Measurements from ENCODE around the gene REELD1. TPM values are rescaled to one million over a fixed set of nuclear protein-coding genes. Genes with fewer than 3 reads are reported as not detected.

REELD1 gene
- total RNA-seq, 1 experiment from 2014 or later, result not detected

GRCh38 chr4:146247356-146247755 lies 33.0 kb downstream of the REELD1 start:
- H2BK12ac ChIP-seq (ENCODE audit: insufficient read length, low read depth, low read length), result no peak overlapping the region
- no peaks in the 10 kb centered on the region for H3K79me2 ChIP-seq (ENCODE audit: insufficient read depth, low read length)
- no peak overlapping the region for H3K4me2 ChIP-seq (ENCODE audit: insufficient read depth, insufficient read length, low read length)
- no peak overlapping the region for H2AFZ ChIP-seq (ENCODE audit: low read length)
- H2AK5ac ChIP-seq (ENCODE audit: insufficient read length, low read length), result no peak overlapping the region
- no peak overlapping the region for H2BK20ac ChIP-seq (ENCODE audit: low read depth, low read length, poor library complexity, severe bottlenecking)
- peaks cover 6% of the 10 kb centered on the region for H3K27me3 Mint-ChIP-seq (ENCODE audit: low read depth)
- H3K27me3 ChIP-seq (ENCODE audit: insufficient read depth, low read length), result no peaks in the 10 kb centered on the region
- no peaks in the 10 kb centered on the region for H3K36me3 Mint-ChIP-seq (ENCODE audit: insufficient read depth in 1 of 3, low read depth in 3 of 3)
- H4K91ac ChIP-seq (ENCODE audit: insufficient read length, low read depth, low read length), result no peak overlapping the region
- no peak overlapping the region for H3K18ac ChIP-seq (ENCODE audit: insufficient read length, low read depth, low read length)
- H2BK5ac ChIP-seq (ENCODE audit: insufficient read length, low read length), result no peak overlapping the region
- no peaks in the 10 kb centered on the region; a peak in 1 of 5 replicates for H3K9me3 Mint-ChIP-seq
- no CpG with 5 or more reads among the region's 2 CpGs for WGBS (ENCODE audit: extremely low coverage, insufficient read length, low lambda C conversion rate)
- H3K27ac Mint-ChIP-seq, result no peak overlapping the region
- no peak overlapping the region for H3K4ac ChIP-seq (ENCODE audit: low read depth, low read length)
- H4K5ac ChIP-seq (ENCODE audit: insufficient read length, low read depth, low read length), result no peak overlapping the region
- H3K4me1 Mint-ChIP-seq, result 0 out of 4 replicates have a peak, but pooled peaks cover 0 to 2% of the 10 kb centered on the region in 2 experiments
- no peak overlapping the region for H4K8ac ChIP-seq (replicated peaks; ENCODE audit: insufficient read length, low read depth, low read length)
- H2BK15ac ChIP-seq (ENCODE audit: low read depth, low read length), result no peak overlapping the region
- H3K23me2 ChIP-seq (ENCODE audit: insufficient read length, low read depth, low read length, poor library complexity, severe bottlenecking), result no peaks in the 10 kb centered on the region
- no peaks in the 10 kb centered on the region for H3K4me1 ChIP-seq (ENCODE audit: insufficient read depth, low read length)
- no peak overlapping the region for H2BK120ac ChIP-seq (ENCODE audit: low read depth, low read length, poor library complexity, severe bottlenecking)
- no peaks in the 10 kb centered on the region for H4K20me1 ChIP-seq (ENCODE audit: control insufficient read depth, insufficient read depth, insufficient read length)
- H3K9me3 ChIP-seq (ENCODE audit: control insufficient read depth, low read depth, low read length), result no peaks in the 10 kb centered on the region
- H3K79me1 ChIP-seq (ENCODE audit: insufficient read depth, low read depth, low read length, poor library complexity, severe bottlenecking), result no peaks in the 10 kb centered on the region
- no peak overlapping the region for H3K23ac ChIP-seq (ENCODE audit: insufficient read length, low read depth, low read length)
- H3K27ac ChIP-seq (ENCODE audit: insufficient read length, low read depth, low read length), result no peak overlapping the region
- TF ChIP-seq, protein P1, sequence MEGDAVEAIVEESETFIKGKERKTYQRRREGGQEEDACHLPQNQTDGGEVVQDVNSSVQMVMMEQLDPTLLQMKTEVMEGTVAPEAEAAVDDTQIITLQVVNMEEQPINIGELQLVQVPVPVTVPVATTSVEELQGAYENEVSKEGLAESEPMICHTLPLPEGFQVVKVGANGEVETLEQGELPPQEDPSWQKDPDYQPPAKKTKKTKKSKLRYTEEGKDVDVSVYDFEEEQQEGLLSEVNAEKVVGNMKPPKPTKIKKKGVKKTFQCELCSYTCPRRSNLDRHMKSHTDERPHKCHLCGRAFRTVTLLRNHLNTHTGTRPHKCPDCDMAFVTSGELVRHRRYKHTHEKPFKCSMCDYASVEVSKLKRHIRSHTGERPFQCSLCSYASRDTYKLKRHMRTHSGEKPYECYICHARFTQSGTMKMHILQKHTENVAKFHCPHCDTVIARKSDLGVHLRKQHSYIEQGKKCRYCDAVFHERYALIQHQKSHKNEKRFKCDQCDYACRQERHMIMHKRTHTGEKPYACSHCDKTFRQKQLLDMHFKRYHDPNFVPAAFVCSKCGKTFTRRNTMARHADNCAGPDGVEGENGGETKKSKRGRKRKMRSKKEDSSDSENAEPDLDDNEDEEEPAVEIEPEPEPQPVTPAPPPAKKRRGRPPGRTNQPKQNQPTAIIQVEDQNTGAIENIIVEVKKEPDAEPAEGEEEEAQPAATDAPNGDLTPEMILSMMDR (conservative IDR thresholded peaks at IDR 0.05), result no peak
- no peak overlapping the region for H3K9ac ChIP-seq (ENCODE audit: extremely low read depth, insufficient read length, low read length)
- H3K56ac ChIP-seq (ENCODE audit: insufficient read length, low read depth, low read length), result no peak overlapping the region
- no peak overlapping the region for H3K4me3 Mint-ChIP-seq
- no peak overlapping the region for H3K14ac ChIP-seq (ENCODE audit: insufficient read depth, low read length)
- DNase-seq, result no peak
- no peak overlapping the region for H3T11ph ChIP-seq (ENCODE audit: low read length)

Data from H9 (cell line).